Keratinocyte (primary cell): ENCODE data around the gene ZNF804B. TPM values are rescaled to one million over a fixed set of nuclear protein-coding genes. Genes with fewer than 3 reads are reported as not detected.

Experiments
- DNase-seq: peaks from one replicate; pipeline ENCODE4 v3.0.0-alpha.2; 2011; ENCODE audit warnings: low read depth, missing footprints, low spot score
- FAIRE-seq: peaks from 2 replicates; lab custom pipeline; 2011; peaks lifted over from hg19 to GRCh38; lab: Jason Lieb, UNC
- H2AFZ ChIP-seq: 2 replicates; pipeline ENCODE4 v1.6.0; 2012; ENCODE audit warnings: low read length, control low read depth, inconsistent platforms; ENCODE audit not compliant: control insufficient read depth
- H3K27ac ChIP-seq: 2 replicates; pipeline ENCODE4 v1.5.1; 2011; ENCODE audit warnings: low read length; ENCODE audit not compliant: control insufficient read depth, insufficient read depth
- H3K27me3 ChIP-seq: 3 replicates; pipeline ENCODE4 v1.6.0; 2011; ENCODE audit warnings: low read length; ENCODE audit not compliant: control insufficient read depth, insufficient read depth; ENCODE audit errors: extremely low read depth
- H3K36me3 ChIP-seq, 2 experiments: 2 replicates in 1 of 2; 3 replicates in 1 of 2; pipeline ENCODE4 v1.5.1; 2011; ENCODE audit warnings: low read length in 2 of 2, mild to moderate bottlenecking in 1 of 2; ENCODE audit not compliant: control insufficient read depth in 2 of 2, insufficient read depth in 2 of 2; ENCODE audit errors: extremely low read depth in 1 of 2
- H3K4me1 ChIP-seq: 3 replicates; pipeline ENCODE4 v1.5.1; 2011; ENCODE audit warnings: low read length; ENCODE audit not compliant: control insufficient read depth, insufficient read depth; ENCODE audit errors: extremely low read depth
- H3K4me2 ChIP-seq: 3 replicates; pipeline ENCODE4 v1.6.0; 2011; ENCODE audit warnings: low read depth, low read length; ENCODE audit not compliant: control insufficient read depth, insufficient read depth; ENCODE audit errors: extremely low read depth
- H3K4me3 ChIP-seq, 3 experiments: fragments of 200-600 bp in 1 of 3; sonication (generic) in 1 of 3; 2 replicates in 2 of 3; 3 replicates in 1 of 3; pipeline ENCODE4 v1.5.1; 2011 to 2016; ENCODE audit warnings: low read length in 3 of 3, mild to moderate bottlenecking in 3 of 3, control low read depth in 2 of 3, inconsistent platforms in 1 of 3, low read depth in 1 of 3, mixed read lengths in 1 of 3, mixed run types in 1 of 3, moderate library complexity in 1 of 3; ENCODE audit not compliant: control insufficient read depth in 2 of 3, insufficient read depth in 2 of 3; ENCODE audit errors: extremely low read depth in 1 of 3
- H3K79me2 ChIP-seq: 2 replicates; pipeline ENCODE4 v1.6.0; 2012; ENCODE audit warnings: low read length; ENCODE audit not compliant: control insufficient read depth, insufficient read depth
- H3K9ac ChIP-seq: 3 replicates; pipeline ENCODE4 v1.6.0; 2011; ENCODE audit warnings: low read length; ENCODE audit not compliant: control insufficient read depth, insufficient read depth; ENCODE audit errors: extremely low read depth
- H3K9me1 ChIP-seq: 3 replicates; pipeline ENCODE4 v1.6.0; 2011; ENCODE audit warnings: low read length; ENCODE audit not compliant: control insufficient read depth, insufficient read depth; ENCODE audit errors: extremely low read depth
- H3K9me3 ChIP-seq: 2 replicates; pipeline ENCODE4 v1.5.1; 2012; ENCODE audit warnings: low read depth, low read length; ENCODE audit not compliant: control insufficient read depth
- H4K20me1 ChIP-seq: 3 replicates; pipeline ENCODE4 v1.6.0; 2011; ENCODE audit warnings: low read length; ENCODE audit not compliant: control insufficient read depth, insufficient read depth; ENCODE audit errors: extremely low read depth
- CTCF ChIP-seq, 3 experiments: IDR thresholded peaks in 1 of 3; conservative IDR thresholded peaks in 1 of 3; optimal IDR thresholded peaks in 1 of 3; 2 replicates in 2 of 3; 3 replicates in 1 of 3; pipeline versions ENCODE3 to v1.5.1; 2011; ENCODE audit warnings: low read length in 3 of 3, mild to moderate bottlenecking in 3 of 3, moderate library complexity in 2 of 3, control low read depth in 1 of 3, inconsistent platforms in 1 of 3; ENCODE audit not compliant: insufficient read depth in 2 of 3; ENCODE audit errors: extremely low read depth in 1 of 3
- EZH2 ChIP-seq: IDR thresholded peaks from one replicate; pipeline ENCODE4 v1.6.1; 2012; ENCODE audit warnings: inconsistent platforms, mild to moderate bottlenecking, low read length, moderate library complexity
- dilution Hi-C: fragments of 300-500 bp; cut with MboI; formaldehyde crosslinking; loops from one replicate; pipeline ENCODE4 v1.7.0; 2020; ENCODE audit warnings: low sequenced_read_pairs; ENCODE audit not compliant: extremely low pct_ligation_motif_present
- polyA plus RNA-seq, 5 experiments: library from polyadenylated mRNA; depleted of rRNA in 3 of 5; stranded (reverse) in 3 of 5; stranded (forward) in 1 of 5; unstranded in 1 of 5; fragments of >200 nt; gene quantifications; 1 replicate in 1 of 5; 2 replicates in 3 of 5; 3 replicates in 1 of 5; pipeline versions ENCODE4 v1.2.1 to v1.2.3, GENCODE V29; 2011 to 2012; ENCODE audit warnings: missing spikeins in 2 of 5, low read depth in 1 of 5, low replicate concordance in 1 of 5

The ZNF804B gene
- polyA plus RNA-seq, 1 donor (not counting 4 experiments of a cell fraction or from before 2014, with no cell fraction given) = not detected

GRCh38 chr7:89265631-89266030 is 506.1 kb downstream of the ZNF804B start:
- Histone ChIP-seq H3K4me2 (no peak overlapping the region), H3K79me2 (no peaks in the 10 kb centered on the region), H3K4me3 (no peak overlapping the region), H4K20me1 (no peaks in the 10 kb centered on the region), H2AFZ (no peak overlapping the region), H3K9me1 (no peaks in the 10 kb centered on the region), H3K9ac (no peak overlapping the region), H3K4me1 (no peaks in the 10 kb centered on the region), H3K9me3 (no peaks in the 10 kb centered on the region), H3K36me3 (no peaks in the 10 kb centered on the region), H3K27me3 (no peaks in the 10 kb centered on the region), H3K27ac (no peak overlapping the region)
- FAIRE-seq (no peak), DNase-seq (no peak)
- dilution Hi-C loops = no loop called here
- TF ChIP-seq EZH2 (no peak), CTCF (optimal IDR thresholded peaks at IDR 0.05 in 1 of 3, IDR thresholded peaks at IDR 0.05 in 1 of 3, conservative IDR thresholded peaks at IDR 0.05 in 1 of 3; ENCODE audit: extremely low read depth in 1 of 3, insufficient read depth in 2 of 3, low read length in 3 of 3) (no peak)

- FAIRE-seq = no peak
- H3K4me3 ChIP-seq = no peak overlapping the region
- H3K36me3 ChIP-seq = no peaks in the 10 kb centered on the region
- H2AFZ ChIP-seq = no peak overlapping the region
- H3K9ac ChIP-seq = no peak overlapping the region
- H3K9me1 ChIP-seq = no peaks in the 10 kb centered on the region
- no peak overlapping the region for H3K4me2 ChIP-seq
- H4K20me1 ChIP-seq = no peaks in the 10 kb centered on the region
- H3K4me1 ChIP-seq = no peaks in the 10 kb centered on the region
- no peak for DNase-seq
- H3K79me2 ChIP-seq = no peaks in the 10 kb centered on the region
- no peak overlapping the region for H3K27ac ChIP-seq
- no peaks in the 10 kb centered on the region for H3K27me3 ChIP-seq
- H3K9me3 ChIP-seq = no peaks in the 10 kb centered on the region
- TF ChIP-seq EZH2 (no peak), CTCF (optimal IDR thresholded peaks at IDR 0.05 in 1 of 3, IDR thresholded peaks at IDR 0.05 in 1 of 3, conservative IDR thresholded peaks at IDR 0.05 in 1 of 3; ENCODE audit: extremely low read depth in 1 of 3, insufficient read depth in 2 of 3, low read length in 3 of 3) (no peak)
- dilution Hi-C loops = no loop called here
Observed at GRCh38 chr7:89283302-89283701, 523.8 kb downstream of the ZNF804B start.
